ENCODE results near the gene LRRC74B.
"Not testable (repeated sequence)": the region's sequence is repeated elsewhere in the genome, so short reads cannot be mapped to it uniquely, and the experiment has no call there.

The LRRC74B gene

DNA sequence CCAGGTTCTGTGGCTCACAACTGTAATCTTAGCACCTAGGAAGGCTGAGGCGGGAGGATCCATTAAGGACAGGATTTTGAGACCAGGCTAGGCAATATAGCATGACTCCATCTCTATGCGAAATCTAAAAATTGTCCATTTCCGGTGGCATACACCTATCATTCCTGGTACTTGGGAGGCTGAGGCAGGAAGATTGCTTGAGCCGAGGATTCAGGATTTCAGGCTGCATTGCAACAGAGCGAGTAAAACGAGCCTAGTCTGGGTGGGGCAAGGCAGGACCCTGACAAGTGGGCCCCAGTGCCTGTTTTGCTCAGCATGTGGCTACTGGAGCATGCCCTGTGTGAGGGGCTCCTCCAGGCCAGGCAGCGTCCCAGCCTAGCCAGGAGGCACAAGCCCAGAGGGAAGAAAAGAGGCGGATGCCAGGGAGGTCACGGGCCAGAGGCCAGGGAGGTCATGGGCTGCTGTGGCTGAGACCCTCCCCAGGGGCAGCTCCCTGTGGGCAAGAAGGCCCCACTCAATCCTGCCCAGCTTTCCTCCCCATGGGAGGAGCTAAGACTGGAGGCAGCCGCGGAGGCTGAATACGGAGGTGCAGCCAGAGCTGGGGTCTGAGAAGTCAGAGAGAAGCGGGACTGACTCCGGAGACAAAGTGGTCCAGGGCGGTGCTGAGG is 8.4 kb downstream of the LRRC74B start:
- DNase-seq (ENCODE audit: low read depth, low spot score), result no peak

DNA sequence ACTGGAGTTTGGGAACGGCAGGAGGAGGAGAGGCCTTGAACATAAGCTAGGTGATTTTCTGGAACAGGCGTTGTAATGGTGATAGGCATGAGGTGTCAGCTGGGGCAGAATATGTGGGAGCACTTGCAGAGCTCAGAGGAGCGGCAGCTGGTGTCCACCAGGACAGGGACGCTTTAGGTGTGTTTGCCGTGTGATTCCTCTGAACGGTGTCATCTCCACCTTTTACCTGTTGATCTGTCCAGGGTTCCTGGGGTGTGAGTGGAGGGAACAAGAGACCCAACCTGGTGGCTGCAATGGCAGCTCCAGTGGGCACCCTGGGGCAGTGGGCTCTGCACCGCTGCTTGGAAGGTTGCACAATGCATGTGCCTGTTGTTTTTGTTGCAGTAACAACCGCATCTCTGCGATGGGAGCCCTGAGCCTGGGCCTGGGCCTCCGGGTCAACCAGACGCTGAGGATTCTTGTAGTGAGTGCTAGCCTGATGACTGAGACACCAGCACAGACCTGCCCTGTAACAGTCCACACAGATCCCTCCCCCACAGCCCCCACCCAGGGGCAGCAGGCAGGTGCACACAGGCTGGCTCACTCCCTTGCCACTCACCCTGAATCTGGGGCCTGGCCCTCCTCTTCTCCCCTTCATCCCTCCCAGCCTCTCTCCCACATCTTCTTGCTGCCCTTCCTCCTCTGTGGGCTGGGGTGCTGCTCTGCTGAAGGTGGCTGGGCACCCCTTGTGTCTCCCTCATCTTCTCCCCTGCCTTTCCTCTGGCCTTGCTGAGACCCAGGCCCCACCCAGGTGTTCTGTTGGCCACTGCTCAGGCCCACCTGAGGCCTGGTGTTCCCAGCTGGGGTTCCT is 9.2 kb downstream of the LRRC74B start:
- no peak for DNase-seq (ENCODE audit: low read depth, low spot score)

DNA sequence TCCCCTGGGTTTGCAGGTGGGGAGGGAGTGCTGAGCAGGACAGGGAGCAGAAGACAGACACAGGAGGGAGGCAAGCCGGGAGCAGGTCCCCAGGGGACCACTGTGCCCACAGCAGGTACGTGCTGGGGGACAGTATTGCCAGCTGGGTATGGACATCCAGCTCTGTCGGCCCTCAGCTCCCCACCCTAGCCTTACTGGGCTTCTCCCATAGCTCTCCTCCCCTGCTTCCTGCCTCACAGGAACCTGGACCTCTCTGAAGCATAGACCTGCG is 9.8 kb downstream of the LRRC74B start:
- no peak for DNase-seq (ENCODE audit: low read depth, low spot score)

DNA sequence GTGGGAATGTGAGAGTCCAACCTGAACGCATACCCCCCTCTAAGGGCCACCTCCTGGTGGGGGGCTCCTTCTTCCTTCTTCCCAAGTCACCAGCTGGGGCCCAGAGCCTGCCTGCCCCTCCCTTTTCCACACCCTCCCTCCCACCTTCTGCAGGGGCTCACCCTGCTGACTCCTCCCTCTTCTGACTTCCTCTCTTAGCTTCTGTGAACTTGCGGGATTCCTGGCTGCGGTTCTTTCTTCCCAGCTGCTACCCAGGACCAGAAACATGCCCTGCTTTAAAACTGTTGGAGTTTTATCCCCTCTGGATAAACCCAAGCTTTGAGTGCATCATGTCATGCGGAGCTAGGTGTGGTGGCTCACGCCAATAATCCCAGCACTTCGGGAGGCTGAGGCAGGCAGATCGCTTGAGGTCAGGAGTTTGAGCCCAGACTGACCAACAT is 10.2 kb downstream of the LRRC74B start:
- no peak for DNase-seq (ENCODE audit: low read depth, low spot score)

DNA sequence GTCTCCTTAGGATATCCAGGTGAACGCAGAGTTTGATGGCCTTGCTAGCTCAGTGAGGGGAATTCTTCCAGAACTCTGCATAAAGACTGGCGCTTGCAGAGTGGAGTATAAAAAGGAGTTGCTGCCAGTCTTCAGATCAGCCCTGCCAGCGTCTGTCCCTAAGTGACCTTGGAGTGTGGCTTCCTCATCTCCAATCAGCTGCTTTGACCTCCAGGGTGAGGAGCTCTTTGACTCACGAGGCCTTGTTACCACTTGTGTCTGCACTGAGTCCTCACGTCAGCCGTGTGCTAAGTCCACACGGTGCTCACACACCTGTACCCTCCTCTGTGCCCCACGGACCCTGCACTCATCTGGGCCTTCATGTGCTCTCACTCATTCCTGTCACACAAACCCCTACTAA is 14.6 kb downstream of the LRRC74B start:
- DNase-seq (ENCODE audit: low read depth, low spot score), result not testable (repeated sequence)

DNA sequence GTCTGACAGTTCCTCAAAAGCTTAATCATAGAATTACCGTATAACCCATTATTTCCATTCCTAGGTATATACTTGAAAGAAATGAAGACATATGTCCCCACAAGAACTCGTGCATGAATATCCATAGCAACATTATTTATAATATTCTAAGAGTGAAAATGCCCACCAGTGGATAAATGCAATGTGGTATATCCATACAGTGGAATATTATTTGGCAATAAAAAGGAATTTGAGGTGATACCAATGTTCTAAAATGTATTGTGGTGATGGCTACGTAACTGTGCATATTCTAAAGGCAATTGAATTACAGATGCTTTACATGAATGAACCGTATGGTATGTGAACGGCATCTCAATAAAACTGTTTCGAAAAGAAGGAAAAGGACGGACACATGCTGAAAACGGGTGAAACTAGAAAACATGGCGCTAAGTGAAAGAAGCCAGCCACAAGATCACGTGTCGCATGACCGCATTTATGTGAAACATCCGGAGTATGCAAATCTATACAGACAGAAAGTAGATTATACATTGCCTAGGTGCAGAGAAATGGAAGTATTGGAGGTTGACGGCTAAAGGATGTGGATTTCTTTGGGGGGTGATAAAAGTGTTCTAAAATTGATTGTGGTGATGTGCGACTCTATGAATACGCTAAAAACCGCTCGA is 16.0 kb downstream of the LRRC74B start:
- not testable (repeated sequence) for DNase-seq (ENCODE audit: low read depth, low spot score)

DNA sequence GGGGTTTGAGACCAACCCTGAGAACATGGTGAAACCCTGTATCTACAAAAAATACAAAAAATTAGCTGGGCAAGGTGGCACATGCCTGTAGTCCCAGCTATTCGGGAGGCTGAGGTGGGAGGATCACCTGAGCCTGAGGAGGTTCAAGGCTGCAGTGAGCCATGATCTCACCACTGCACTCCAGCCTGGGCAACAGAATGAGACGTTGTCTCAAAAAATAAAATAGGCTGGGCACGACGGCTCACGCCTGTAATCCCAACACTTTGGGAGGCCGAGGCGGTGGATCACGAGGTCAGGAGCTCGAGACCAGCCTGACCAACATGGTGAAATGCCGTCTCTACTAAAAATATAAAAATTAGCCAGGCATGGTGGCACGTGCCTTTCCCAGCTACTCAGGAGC is 18.7 kb downstream of the LRRC74B start:
- not testable (repeated sequence) for DNase-seq (ENCODE audit: low read depth, low spot score)

DNA sequence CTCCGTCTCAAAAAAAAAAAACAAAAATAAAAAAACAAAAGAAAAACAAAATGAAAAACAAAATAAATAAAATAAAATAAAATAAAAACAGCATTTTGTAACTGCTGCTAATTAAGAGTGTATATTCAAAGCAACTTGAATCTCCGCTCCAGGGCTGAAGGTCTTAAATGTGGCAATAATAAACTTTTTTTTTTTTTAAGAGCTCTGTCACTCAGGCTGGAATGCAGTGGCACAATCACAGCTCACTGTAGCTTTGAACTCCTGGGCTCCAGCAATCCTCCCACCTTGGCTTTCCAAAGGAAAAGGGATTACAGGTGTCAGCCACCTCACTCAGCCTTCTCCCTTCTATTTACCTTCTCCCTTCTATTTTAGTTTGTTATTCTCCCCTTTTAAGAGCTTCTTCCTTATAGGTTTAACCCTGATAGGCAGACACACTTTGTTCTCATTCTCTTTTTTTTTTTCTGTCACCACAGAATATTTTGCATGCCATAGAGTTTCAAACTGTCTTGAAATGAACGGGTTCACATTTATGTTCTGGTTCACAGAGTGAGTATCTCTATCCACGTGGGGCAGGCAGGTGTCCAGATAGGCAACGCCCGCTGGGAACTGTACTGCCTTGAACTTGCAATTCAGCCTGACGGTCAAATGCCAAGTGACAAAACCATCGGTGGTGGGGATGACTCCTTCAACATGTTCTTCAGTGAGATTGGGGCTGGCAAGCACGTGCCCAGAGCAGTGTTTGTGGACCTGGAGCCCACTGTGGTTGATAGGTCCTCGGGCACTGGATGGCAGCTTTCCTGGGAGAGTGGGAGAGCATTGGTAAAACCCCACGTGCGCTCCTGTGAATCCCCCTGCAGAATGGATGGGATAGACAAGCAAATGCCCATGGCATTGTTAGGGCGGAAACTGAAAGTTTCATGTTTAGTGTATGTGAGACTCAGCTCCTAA is 19.4 kb downstream of the LRRC74B start:
- DNase-seq (ENCODE audit: low read depth, low spot score), result no peak

DNA sequence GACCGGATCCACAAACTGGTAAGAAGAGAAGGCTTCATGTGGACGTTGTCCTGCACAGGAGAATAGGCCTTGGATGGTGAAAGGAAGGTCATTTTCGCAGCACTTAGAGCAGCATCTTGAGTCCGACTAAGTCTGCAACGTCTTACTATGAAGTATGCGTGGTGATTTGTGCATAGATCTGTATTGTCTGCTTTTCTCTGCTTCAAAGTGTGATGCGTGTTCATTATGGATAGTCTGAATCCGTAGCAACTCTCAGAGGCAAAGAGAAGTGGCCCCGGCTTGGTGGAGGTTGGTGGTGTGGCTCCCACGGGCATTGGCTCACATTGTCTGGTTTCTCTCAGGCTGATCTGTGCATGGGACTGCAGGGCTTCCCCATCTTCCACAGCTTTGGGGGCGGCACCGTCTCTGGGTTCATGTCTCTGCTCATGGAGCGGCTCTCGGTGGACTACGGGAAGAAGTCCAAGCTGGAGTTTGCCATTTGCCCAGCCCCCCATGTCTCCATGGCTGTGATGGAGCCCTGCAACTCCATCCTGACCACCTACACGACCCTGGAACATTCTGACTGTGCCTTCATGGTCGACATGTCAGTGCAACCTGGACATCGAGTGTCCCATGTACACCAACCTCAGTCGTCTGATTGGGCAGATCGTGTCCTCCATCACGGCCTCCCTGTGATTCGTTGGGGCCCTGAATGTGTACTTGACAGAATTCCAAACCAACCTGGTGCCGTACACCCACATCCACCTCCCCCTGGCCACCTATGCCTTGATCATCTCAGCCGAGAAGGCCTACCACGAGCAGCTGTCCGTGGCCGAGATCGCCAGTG is 21.5 kb downstream of the LRRC74B start:
- no peak for DNase-seq (ENCODE audit: low read depth, low spot score)

DNA sequence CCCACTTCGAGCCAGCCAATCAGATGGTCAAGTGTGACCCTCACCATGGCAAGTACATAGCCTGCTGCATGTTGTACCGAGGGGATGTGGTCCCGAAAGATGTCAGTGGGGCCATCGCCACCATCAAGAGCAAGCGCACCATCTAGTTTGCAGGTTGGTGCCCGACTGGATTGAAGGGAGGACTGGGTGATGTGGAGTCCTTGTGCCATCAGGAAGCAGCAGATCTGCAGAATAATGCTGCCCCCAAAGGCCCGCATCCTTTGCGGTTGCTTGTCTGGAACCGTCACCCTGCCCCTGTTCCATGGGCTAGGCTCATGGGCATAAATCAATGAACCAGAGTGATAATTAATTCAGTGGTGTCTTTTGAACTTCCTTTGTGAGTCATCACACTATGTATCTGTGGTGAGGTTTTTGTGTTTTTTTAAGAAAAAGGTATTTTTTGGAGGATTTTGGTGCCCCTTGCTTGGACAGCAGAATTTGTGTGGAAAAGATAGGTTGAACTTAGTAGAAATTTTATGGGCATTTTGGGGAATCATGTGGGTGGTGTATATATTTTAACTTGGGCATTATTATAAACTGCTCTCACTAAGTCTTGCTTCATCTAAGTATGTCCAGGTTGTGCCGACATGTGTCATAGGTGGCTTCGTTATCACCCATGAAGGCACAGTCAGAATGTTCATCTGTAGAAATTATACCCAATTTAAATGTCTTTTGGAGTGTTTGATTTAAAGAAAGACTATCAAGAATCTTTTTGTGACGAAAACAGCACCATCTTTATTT is 22.3 kb downstream of the LRRC74B start:
- no peak for DNase-seq (ENCODE audit: low read depth, low spot score)

DNA sequence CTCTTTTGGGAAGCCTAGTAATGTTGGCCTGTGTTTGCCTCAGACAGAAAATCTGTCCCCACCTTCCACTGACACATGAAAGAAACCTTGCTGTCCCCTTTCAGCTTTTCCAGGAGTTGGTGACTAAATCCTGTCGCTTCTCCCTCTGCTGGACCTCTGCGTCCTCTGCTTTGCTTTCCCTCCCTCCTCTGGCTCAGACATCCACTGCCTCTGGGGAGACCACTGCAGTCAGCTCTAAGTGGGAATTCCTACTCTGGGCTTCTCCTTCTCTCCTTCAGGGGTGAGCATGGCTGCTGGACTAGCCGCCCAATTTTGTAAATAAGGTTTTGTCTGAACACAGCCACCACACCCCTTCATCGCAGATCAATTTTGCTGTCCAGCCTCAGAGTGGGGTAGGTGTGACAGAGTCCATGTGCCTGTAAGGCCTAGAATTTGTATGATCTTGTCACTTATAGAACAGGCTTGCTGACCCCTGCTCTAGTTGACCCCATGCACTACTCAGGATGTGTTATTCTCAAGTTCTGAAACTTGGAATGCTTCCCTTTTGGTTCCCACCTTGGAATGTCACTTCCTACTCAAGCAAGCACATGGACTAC is 23.0 kb downstream of the LRRC74B start:
- DNase-seq (ENCODE audit: low read depth, low spot score), result no peak

DNA sequence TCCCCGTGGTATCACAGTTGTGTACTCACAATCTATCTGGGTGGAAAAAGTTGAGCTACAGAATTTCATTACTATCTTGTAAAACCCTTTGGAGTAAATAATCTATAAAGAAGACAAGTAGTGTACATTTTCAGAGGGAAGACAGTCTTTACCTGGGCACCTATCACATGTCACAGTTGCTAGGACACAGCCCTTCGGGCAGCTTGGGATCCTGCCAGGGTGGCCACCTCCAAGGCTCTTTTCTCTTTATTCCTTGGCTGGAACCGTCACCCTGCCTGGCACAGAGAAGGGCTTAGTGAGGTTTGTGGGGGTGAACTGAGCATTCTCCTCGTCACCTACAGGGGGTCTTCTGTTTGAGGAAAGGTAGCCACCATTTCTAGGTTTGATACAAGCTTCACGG is 23.6 kb downstream of the LRRC74B start:
- no peak for DNase-seq (ENCODE audit: low read depth, low spot score)

DNA sequence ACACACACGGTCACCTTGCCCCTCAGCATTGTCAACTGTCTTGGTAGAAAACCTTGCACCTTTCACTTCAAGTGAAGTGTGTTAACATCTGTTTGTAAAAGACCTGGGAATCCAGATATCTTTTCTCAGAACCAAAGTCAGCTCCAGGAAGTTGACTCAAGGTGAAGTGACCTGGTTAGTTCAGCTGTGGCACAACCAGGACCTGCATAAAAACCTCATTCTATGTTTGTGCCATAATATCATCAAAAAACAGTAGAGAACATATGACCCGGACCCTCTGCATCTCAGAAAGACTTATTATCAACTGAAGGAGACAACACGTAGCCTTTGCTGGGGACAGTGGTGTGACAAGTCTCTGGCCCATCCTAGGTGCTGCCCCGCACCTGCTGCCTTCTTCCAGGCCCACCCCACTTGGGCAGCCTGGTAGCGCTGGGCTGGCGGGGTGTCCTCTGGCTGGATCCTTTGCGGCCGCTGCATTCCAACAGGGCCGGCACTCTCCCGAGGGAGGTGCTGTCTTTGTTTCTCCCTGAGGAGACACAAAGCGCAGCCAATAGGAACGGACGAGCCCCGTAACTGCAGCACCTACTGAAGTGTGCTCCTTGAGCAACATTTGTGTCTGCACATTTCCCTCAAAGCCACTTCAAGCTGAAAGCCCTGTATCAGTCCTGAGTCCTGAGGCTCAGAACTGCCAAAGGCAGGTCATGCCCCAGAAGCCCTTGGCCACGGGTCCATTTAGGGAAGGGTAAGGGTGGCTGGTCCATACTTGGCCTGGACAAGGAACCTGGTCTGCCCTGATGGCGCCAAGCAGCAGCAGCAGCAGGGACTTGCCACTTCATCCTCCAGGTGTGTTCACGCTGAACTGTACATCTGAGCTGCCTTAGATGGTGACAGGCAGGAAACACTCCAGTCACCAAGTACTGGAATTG is 25.2 kb downstream of the LRRC74B start:
- no peak for DNase-seq (ENCODE audit: low read depth, low spot score)

DNA sequence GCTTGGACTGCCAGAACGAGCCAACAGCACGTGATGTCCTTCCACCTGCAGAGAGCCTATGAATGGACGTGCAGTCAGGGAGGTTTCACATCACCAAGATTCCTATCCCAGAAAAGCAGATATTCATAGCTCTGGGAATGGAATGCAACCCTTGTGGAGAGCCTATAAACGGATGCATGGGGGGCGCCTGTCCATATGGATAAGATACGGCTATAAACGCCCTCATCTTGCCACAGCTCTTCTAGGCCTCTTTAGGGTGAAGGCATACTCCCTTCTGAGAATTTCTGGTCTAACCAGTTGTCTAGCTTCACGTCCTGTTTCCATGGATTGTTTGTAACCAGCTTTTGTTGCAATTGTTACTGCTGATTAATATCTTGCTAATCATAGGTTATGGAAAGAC is 26.1 kb downstream of the LRRC74B start:
- DNase-seq (ENCODE audit: low read depth, low spot score), result not testable (repeated sequence)

DNA sequence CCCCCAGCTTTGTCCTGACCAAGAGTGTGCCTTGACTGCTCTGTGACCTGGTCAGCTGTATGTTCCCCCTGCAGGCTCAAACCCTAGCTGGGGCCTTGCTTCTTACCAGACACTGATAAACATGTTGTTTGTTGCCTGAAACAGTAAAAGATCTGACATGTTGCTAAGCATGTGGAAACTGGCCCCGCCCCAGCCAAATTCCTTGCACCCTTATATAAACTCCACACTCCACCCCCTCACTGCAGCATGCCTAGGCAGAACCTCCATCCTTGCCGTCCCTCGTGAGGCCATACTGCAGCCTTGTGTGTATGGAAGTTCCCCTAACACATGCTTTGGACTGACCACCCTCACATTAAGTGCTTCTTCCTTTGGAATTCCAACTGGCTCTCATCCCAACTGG is 27.3 kb downstream of the LRRC74B start:
- DNase-seq (ENCODE audit: low read depth, low spot score), result no peak

DNA sequence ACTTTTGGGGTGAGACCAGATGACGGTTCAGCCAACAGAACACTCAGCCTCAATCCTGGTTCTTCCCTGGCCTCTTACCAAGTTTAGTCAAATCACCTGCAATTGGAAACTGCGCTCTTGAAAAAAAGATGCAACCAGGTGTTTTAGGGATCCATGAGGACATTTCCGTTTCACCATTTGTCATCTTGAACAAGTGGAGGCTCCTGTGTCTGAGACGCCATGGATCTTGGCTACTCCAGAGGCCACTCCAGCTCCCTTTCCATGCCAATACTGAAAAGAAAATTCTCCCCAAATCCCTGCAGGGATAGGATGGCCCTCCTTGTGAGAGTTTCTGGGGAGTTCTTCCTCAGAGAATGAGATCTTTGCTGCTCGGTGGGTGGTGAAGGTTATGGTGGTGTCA is 27.7 kb downstream of the LRRC74B start:
- DNase-seq (ENCODE audit: low read depth, low spot score), result no peak

DNA sequence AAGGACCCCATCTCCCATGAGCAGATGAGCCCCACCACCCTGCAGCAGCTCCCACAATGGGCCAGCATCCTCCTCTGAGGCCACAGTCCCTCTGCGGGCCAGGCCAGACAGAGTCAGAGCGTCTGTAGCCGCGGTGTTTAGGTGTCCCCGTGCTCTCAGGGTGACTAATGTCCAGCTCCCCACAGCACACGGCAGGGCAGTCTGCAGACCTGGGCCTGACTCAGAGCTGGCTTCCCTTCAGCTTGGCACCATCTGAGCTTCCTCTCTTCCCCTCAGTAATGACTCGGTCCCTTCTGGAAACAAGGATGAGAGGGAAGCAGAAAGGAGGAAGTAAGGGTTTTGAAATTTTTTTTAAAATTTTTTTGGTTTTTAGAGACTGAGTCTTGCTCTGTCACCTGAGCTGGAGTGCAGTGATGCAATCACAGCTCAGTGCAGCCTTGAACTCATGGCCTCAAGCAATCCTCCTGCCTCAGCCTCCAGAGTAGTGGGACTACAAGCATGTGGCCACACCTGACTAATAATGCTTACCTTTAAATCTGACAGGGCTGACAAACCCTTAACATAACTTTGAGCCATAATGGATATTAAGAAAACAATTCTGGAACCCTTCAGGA is 28.5 kb downstream of the LRRC74B start:
- DNase-seq (ENCODE audit: low read depth, low spot score), result no peak

DNA sequence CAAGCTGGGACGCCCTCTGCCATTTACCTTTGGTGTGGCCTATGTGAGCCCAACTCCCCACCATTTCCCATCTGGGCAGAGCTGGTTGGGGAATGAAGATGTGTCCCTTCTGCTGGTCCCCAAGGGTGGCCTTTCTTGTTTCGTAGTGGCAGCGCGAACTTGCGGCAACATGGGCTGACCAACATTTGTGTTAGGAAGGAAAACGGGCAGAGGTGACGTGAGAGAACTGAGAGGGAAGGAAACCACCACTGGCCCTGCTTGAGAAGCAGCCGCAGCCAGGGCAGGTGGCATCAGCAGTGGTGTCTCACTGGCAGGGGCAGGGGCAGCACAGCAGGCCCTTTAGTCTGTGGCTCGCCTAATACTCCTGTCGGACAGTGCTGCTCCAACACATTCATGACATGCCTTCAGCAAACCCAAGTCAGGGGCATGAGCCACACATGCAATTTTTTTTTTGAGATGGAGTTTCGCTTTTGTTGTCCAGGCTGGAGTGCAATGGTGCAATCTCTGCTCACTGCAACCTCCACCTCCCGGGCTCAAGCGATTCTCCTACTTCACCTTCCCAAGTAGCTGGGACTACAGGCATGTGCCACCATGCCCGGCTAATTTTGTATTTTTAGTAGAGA is 29.9 kb downstream of the LRRC74B start:
- no peak for DNase-seq (ENCODE audit: low read depth, low spot score)

Measured in iPS DF 19.7 (cell line).